Endothelial cell of umbilical vein (primary cell): ENCODE data around the gene LRRC46. TPM values are rescaled to one million over a fixed set of nuclear protein-coding genes. Genes with fewer than 3 reads are reported as not detected.

Experiments used
- BruUV-seq: library from RNA; stranded (reverse); fragments of 400-500 nt; replicated peaks from 2 replicates; lab custom pipeline; 2021; lab: Mats Ljungman, UMichigan
- CTCF ChIA-PET: fragments of 300-600, 350-600 bp; sonication (Branson Sonifier 250); formaldehyde crosslinking; loops from one replicate; lab custom pipeline; 2021; ENCODE audit warnings: antibody characterized with exemption, inconsistent platforms; lab: Charles Lee
- POLR2A ChIA-PET: fragments of 300-600, 350-600 bp; sonication (Branson Sonifier 250); formaldehyde crosslinking; loops from one replicate; lab custom pipeline; 2021; ENCODE audit warnings: antibody characterized with exemption, inconsistent platforms; lab: Charles Lee
- DNase-seq: peaks from one replicate; pipeline ENCODE4 v3.0.0-alpha.2; 2011; ENCODE audit warnings: low read depth, low spot score
- FAIRE-seq: peaks from 2 replicates; lab custom pipeline; 2011; peaks lifted over from hg19 to GRCh38; lab: Jason Lieb, UNC
- H2AFZ ChIP-seq: 2 replicates; pipeline ENCODE4 v1.6.0; 2012; ENCODE audit warnings: low read depth, low read length, control low read depth, inconsistent platforms
- H3K27ac ChIP-seq: 2 replicates; pipeline ENCODE4 v1.5.1; 2011; ENCODE audit warnings: low read depth, mild to moderate bottlenecking, control low read depth, low read length, moderate library complexity; ENCODE audit not compliant: insufficient read depth
- H3K27me3 ChIP-seq, 2 experiments: 2 replicates each; pipeline versions ENCODE4 v1.6.0 to v1.6.1; 2011; ENCODE audit warnings: low read length in 2 of 2, mixed read lengths in 1 of 2; ENCODE audit not compliant: control insufficient read depth in 2 of 2, insufficient read depth in 2 of 2
- H3K36me3 ChIP-seq, 2 experiments: 2 replicates in 1 of 2; 3 replicates in 1 of 2; pipeline ENCODE4 v1.5.1; 2011; ENCODE audit warnings: low read length in 2 of 2, mild to moderate bottlenecking in 1 of 2, moderate library complexity in 1 of 2; ENCODE audit not compliant: control insufficient read depth in 2 of 2, insufficient read depth in 2 of 2; ENCODE audit errors: extremely low read depth in 1 of 2
- H3K4me1 ChIP-seq: 3 replicates; pipeline ENCODE4 v1.5.1; 2011; ENCODE audit warnings: mild to moderate bottlenecking, low read length; ENCODE audit not compliant: control insufficient read depth, insufficient read depth; ENCODE audit errors: extremely low read depth
- H3K4me2 ChIP-seq: 2 replicates; pipeline ENCODE4 v1.6.1; 2011; ENCODE audit warnings: low read length, control low read depth, mixed read lengths; ENCODE audit not compliant: insufficient read depth
- H3K4me3 ChIP-seq, 3 experiments: fragments of 200-600 bp in 1 of 3; sonication (generic), shearing (Covaris generic) in 1 of 3; replicated peaks in 1 of 3; 2 replicates each; pipeline ENCODE4 v1.5.1; 2011 to 2016; ENCODE audit warnings: control low read depth in 3 of 3, low read length in 3 of 3, mild to moderate bottlenecking in 2 of 3, inconsistent platforms in 1 of 3, low read depth in 1 of 3, moderate library complexity in 1 of 3; ENCODE audit not compliant: insufficient read depth in 1 of 3
- H3K79me2 ChIP-seq: 2 replicates; pipeline ENCODE4 v1.6.0; 2012; ENCODE audit warnings: low read length, inconsistent platforms; ENCODE audit not compliant: control insufficient read depth, insufficient read depth
- H3K9ac ChIP-seq: replicated peaks from 2 replicates; pipeline ENCODE3; 2011; ENCODE audit warnings: low read length, control low read depth; ENCODE audit not compliant: insufficient read depth; ENCODE audit errors: extremely low read depth
- H3K9me1 ChIP-seq: replicated peaks from 3 replicates; pipeline ENCODE4 v1.6.0; 2011; ENCODE audit warnings: mild to moderate bottlenecking, low read length; ENCODE audit not compliant: control insufficient read depth, insufficient read depth; ENCODE audit errors: extremely low read depth
- H3K9me3 ChIP-seq: replicated peaks from 2 replicates; pipeline ENCODE4 v1.5.1; 2012; ENCODE audit warnings: low read length, inconsistent platforms; ENCODE audit not compliant: control insufficient read depth, insufficient read depth
- H4K20me1 ChIP-seq: replicated peaks from 2 replicates; pipeline ENCODE3; 2011; ENCODE audit warnings: mild to moderate bottlenecking, low read length; ENCODE audit not compliant: control insufficient read depth, insufficient read depth; ENCODE audit errors: extremely low read depth
- EZH2 ChIP-seq: IDR thresholded peaks from 2 replicates; pipeline ENCODE4 v1.6.1; 2012; ENCODE audit warnings: borderline replicate concordance, low read depth, mild to moderate bottlenecking, moderate library complexity, low read length, inconsistent platforms; ENCODE audit not compliant: severe bottlenecking
- FOS ChIP-seq: IDR thresholded peaks from 2 replicates; pipeline ENCODE4 v1.6.1; 2011; ENCODE audit warnings: mild to moderate bottlenecking, low read length, moderate library complexity, borderline replicate concordance; ENCODE audit not compliant: insufficient read depth
- GATA2 ChIP-seq: IDR thresholded peaks from 2 replicates; pipeline ENCODE4 v1.7.0; 2011; ENCODE audit warnings: low read depth, mild to moderate bottlenecking, moderate library complexity, mixed read lengths, low read length; ENCODE audit not compliant: insufficient read length, insufficient read depth
- JUN ChIP-seq: IDR thresholded peaks from 2 replicates; pipeline ENCODE4 v1.6.1; 2011; ENCODE audit warnings: borderline replicate concordance, low read depth; ENCODE audit not compliant: insufficient read length, insufficient read depth
- MYC ChIP-seq: IDR thresholded peaks from one replicate; pipeline ENCODE4 v1.6.1; 2011; ENCODE audit warnings: mild to moderate bottlenecking, low read depth, low read length
- POLR2A ChIP-seq: IDR thresholded peaks from 2 replicates; pipeline ENCODE4 v1.6.1; 2012; ENCODE audit warnings: low read depth, mild to moderate bottlenecking, control low read depth, low read length
- POLR2AphosphoS5 ChIP-seq: IDR thresholded peaks from 2 replicates; pipeline ENCODE4 v1.6.1; 2012; ENCODE audit warnings: low read depth, mild to moderate bottlenecking, control low read depth, low read length, moderate library complexity; ENCODE audit not compliant: insufficient read depth
- dilution Hi-C: fragments of 300-500 bp; cut with MboI; formaldehyde crosslinking; loops from one replicate; pipeline ENCODE4 v1.15.0; 2019; ENCODE audit warnings: low sequenced_read_pairs; ENCODE audit not compliant: extremely low pct_ligation_motif_present
- intact Hi-C: fragments of 100-400 bp; cut with micrococcal nuclease; formaldehyde crosslinking; loops from one replicate; pipeline ENCODE4 v1.10.0; 2022
- polyA plus RNA-seq, 4 experiments: library from polyadenylated mRNA; depleted of rRNA in 3 of 4; stranded (reverse) in 3 of 4; unstranded in 1 of 4; fragments of >200 nt; gene quantifications; 2 replicates each; pipeline versions ENCODE4 v1.2.1 to v1.2.3, GENCODE V29; 2011 to 2012; ENCODE audit warnings: missing spikeins in 1 of 4
- total RNA-seq: library from RNA; stranded (reverse); gene quantifications from 2 replicates; pipeline ENCODE4 v1.2.3, GENCODE V29; 2021
- TF ChIP-seq, protein P1 (sequence below): IDR thresholded peaks from 2 replicates; pipeline ENCODE4 v1.6.1; 2011; ENCODE audit not compliant: insufficient read depth, insufficient read length
- TF ChIP-seq, protein P2 (sequence below), 2 donors: IDR thresholded peaks; 1 replicate in 1 of 2; 2 replicates in 1 of 2; pipeline ENCODE4 v1.5.1; 2011; ENCODE audit warnings: low read length in 2 of 2, mild to moderate bottlenecking in 2 of 2, moderate library complexity in 2 of 2, control low read depth in 1 of 2, inconsistent platforms in 1 of 2, low read depth in 1 of 2; ENCODE audit not compliant: insufficient read depth in 1 of 2; ENCODE audit errors: extremely low read depth in 1 of 2

Gene LRRC46
- total and polyA plus RNA-seq, 2 donors (not counting 3 experiments of a cell fraction or from before 2014, with no cell fraction given) = 0.36 to 0.42 TPM

DNA sequence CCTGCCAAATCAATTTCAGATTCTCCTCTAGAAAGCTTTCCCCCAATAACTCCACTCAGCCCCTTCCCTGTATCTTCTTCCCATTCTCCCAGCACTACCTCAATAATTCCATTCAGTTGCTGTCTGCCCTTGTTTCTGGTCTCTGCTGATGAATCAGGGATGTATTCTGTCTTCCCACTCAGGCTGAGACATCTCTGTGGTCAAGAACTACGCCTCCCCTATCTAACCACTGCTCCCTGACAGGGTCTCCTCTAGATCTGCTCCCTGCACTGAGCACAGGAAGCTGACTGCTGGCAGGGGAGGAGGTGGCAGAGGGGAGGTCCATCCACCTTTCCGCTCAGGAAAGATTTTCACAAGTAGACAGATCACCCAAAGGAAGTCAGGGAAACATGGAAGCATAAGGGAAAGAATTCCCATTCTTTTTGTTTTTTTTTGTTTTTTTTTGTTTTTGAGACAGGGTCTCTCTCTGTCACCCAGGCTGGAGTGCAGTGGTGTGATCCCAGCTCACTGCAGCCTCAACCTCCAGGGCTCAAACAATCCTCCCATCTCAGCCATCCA, 47.6 kb downstream of the LRRC46 start:
- H4K20me1 ChIP-seq = no peaks in the 10 kb centered on the region
- intact Hi-C loops (no loop called here), dilution Hi-C loops (no loop called here)
- H3K27me3 ChIP-seq = peaks cover 9 to 14% of the 10 kb centered on the region in 2 experiments
- TF ChIP-seq, protein P1, sequence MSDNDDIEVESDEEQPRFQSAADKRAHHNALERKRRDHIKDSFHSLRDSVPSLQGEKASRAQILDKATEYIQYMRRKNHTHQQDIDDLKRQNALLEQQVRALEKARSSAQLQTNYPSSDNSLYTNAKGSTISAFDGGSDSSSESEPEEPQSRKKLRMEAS = no peak
- no peaks in the 10 kb centered on the region for H3K9me1 ChIP-seq
- H3K9ac ChIP-seq = no peak overlapping the region
- no peak overlapping the region for H2AFZ ChIP-seq
- DNase-seq = no peak
- no TSS peak for BruUV-seq
- peaks cover 7% of the 10 kb centered on the region for H3K4me1 ChIP-seq
- no peaks in the 10 kb centered on the region for H3K36me3 ChIP-seq
- ChIA-PET POLR2A (interaction anchor here (0.7 kb wide), 1 partner anchor 68 kb away, joined by 3 read pairs; no protein-coding TSS in a partner anchor), CTCF (interaction anchor here (0.7 to 2.5 kb wide), 6 partner anchors 10 to 38 kb away, joined by 4 to 17 read pairs (median 6); partner anchors contain the start of genes SCRN2 and SP2)
- no peaks in the 10 kb centered on the region for H3K9me3 ChIP-seq
- FAIRE-seq = no peak
- H3K4me2 ChIP-seq = no peak overlapping the region
- H3K79me2 ChIP-seq = no peaks in the 10 kb centered on the region
- H3K27ac ChIP-seq = no peak overlapping the region
- no peak overlapping the region for H3K4me3 ChIP-seq

DNA sequence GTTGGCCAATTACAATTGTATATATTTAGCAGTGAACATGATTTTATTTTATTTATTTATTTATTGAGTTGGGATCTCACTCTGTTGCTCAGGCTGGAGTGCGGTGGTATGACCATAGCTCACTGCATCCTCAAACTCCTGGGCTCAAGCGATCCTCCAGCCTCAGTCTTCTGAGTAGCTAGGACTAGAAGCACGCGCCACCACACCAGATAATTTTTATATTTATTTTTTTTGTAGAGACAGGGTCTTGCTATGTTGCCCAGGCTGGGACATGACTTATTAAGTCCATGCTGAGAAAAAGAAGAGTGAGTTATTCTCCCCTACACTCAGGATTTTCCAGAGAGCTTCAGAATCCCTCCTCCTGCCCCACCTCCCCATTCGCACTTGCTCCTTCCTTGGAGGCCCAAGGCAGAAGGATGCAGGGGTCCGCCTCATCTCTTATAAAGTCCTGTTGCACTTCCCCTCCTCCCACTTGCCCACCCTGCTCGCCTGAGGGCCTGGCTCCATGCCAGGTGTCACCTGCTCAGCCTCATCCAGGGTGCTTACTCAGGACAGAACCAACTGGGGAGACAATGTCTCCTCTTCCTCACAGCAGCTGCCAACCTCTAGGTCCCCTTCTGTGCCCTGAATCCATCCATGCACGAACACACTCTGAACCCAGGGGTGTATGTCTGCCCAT, 48.4 kb downstream of the LRRC46 start:
- Histone ChIP-seq H3K79me2 (no peaks in the 10 kb centered on the region), H3K4me3 (no peak overlapping the region), H2AFZ (no peak overlapping the region), H3K36me3 (no peaks in the 10 kb centered on the region), H3K4me2 (no peak overlapping the region), H3K9ac (no peak overlapping the region), H3K27ac (no peak overlapping the region), H3K9me1 (no peaks in the 10 kb centered on the region), H3K9me3 (no peaks in the 10 kb centered on the region), H3K27me3 (peaks cover 3 to 8% of the 10 kb centered on the region in 2 experiments), H4K20me1 (no peaks in the 10 kb centered on the region), H3K4me1 (peaks cover 7% of the 10 kb centered on the region)
- intact Hi-C loops = no loop called here
- dilution Hi-C loops = no loop called here
- POLR2A ChIA-PET = no interaction called here
- CTCF ChIA-PET = interaction anchor here (0.7 to 2.5 kb wide), 7 partner anchors 10 to 39 kb away, joined by 4 to 17 read pairs (median 5); partner anchors contain the start of genes SCRN2 and SP2
- TF ChIP-seq FOS (no peak), GATA2 (no peak), MYC (no peak), POLR2AphosphoS5 (no peak), EZH2 (no peak), POLR2A (no peak), JUN (no peak)
- TF ChIP-seq, protein P2, sequence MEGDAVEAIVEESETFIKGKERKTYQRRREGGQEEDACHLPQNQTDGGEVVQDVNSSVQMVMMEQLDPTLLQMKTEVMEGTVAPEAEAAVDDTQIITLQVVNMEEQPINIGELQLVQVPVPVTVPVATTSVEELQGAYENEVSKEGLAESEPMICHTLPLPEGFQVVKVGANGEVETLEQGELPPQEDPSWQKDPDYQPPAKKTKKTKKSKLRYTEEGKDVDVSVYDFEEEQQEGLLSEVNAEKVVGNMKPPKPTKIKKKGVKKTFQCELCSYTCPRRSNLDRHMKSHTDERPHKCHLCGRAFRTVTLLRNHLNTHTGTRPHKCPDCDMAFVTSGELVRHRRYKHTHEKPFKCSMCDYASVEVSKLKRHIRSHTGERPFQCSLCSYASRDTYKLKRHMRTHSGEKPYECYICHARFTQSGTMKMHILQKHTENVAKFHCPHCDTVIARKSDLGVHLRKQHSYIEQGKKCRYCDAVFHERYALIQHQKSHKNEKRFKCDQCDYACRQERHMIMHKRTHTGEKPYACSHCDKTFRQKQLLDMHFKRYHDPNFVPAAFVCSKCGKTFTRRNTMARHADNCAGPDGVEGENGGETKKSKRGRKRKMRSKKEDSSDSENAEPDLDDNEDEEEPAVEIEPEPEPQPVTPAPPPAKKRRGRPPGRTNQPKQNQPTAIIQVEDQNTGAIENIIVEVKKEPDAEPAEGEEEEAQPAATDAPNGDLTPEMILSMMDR (IDR thresholded peaks at IDR 0.05; ENCODE audit: extremely low read depth in 1 of 2, insufficient read depth in 1 of 2, low read depth in 1 of 2, low read length in 2 of 2) = no peak
- TF ChIP-seq, protein P1 = no peak
- no TSS peak for BruUV-seq
- DNase-seq = no peak
- FAIRE-seq = no peak
